Keratinocyte (primary cell): ENCODE data around the gene TC2N. TPM values are rescaled to one million over a fixed set of nuclear protein-coding genes. Genes with fewer than 3 reads are reported as not detected.

Source experiments
- DNase-seq: peaks from one replicate; pipeline ENCODE4 v3.0.0-alpha.2; 2011; ENCODE audit warnings: low read depth, missing footprints, low spot score
- FAIRE-seq: peaks from 2 replicates; lab custom pipeline; 2011; peaks lifted over from hg19 to GRCh38; lab: Jason Lieb, UNC
- H2AFZ ChIP-seq: 2 replicates; pipeline ENCODE4 v1.6.0; 2012; ENCODE audit warnings: low read length, control low read depth, inconsistent platforms; ENCODE audit not compliant: control insufficient read depth
- H3K27ac ChIP-seq: 2 replicates; pipeline ENCODE4 v1.5.1; 2011; ENCODE audit warnings: low read length; ENCODE audit not compliant: control insufficient read depth, insufficient read depth
- H3K27me3 ChIP-seq: 3 replicates; pipeline ENCODE4 v1.6.0; 2011; ENCODE audit warnings: low read length; ENCODE audit not compliant: control insufficient read depth, insufficient read depth; ENCODE audit errors: extremely low read depth
- H3K36me3 ChIP-seq, 2 experiments: 2 replicates in 1 of 2; 3 replicates in 1 of 2; pipeline ENCODE4 v1.5.1; 2011; ENCODE audit warnings: low read length in 2 of 2, mild to moderate bottlenecking in 1 of 2; ENCODE audit not compliant: control insufficient read depth in 2 of 2, insufficient read depth in 2 of 2; ENCODE audit errors: extremely low read depth in 1 of 2
- H3K4me1 ChIP-seq: 3 replicates; pipeline ENCODE4 v1.5.1; 2011; ENCODE audit warnings: low read length; ENCODE audit not compliant: control insufficient read depth, insufficient read depth; ENCODE audit errors: extremely low read depth
- H3K4me2 ChIP-seq: 3 replicates; pipeline ENCODE4 v1.6.0; 2011; ENCODE audit warnings: low read depth, low read length; ENCODE audit not compliant: control insufficient read depth, insufficient read depth; ENCODE audit errors: extremely low read depth
- H3K4me3 ChIP-seq, 3 experiments: fragments of 200-600 bp in 1 of 3; sonication (generic) in 1 of 3; 2 replicates in 2 of 3; 3 replicates in 1 of 3; pipeline ENCODE4 v1.5.1; 2011 to 2016; ENCODE audit warnings: low read length in 3 of 3, mild to moderate bottlenecking in 3 of 3, control low read depth in 2 of 3, inconsistent platforms in 1 of 3, low read depth in 1 of 3, mixed read lengths in 1 of 3, mixed run types in 1 of 3, moderate library complexity in 1 of 3; ENCODE audit not compliant: control insufficient read depth in 2 of 3, insufficient read depth in 2 of 3; ENCODE audit errors: extremely low read depth in 1 of 3
- H3K79me2 ChIP-seq: 2 replicates; pipeline ENCODE4 v1.6.0; 2012; ENCODE audit warnings: low read length; ENCODE audit not compliant: control insufficient read depth, insufficient read depth
- H3K9ac ChIP-seq: 3 replicates; pipeline ENCODE4 v1.6.0; 2011; ENCODE audit warnings: low read length; ENCODE audit not compliant: control insufficient read depth, insufficient read depth; ENCODE audit errors: extremely low read depth
- H3K9me1 ChIP-seq: 3 replicates; pipeline ENCODE4 v1.6.0; 2011; ENCODE audit warnings: low read length; ENCODE audit not compliant: control insufficient read depth, insufficient read depth; ENCODE audit errors: extremely low read depth
- H3K9me3 ChIP-seq: 2 replicates; pipeline ENCODE4 v1.5.1; 2012; ENCODE audit warnings: low read depth, low read length; ENCODE audit not compliant: control insufficient read depth
- H4K20me1 ChIP-seq: 3 replicates; pipeline ENCODE4 v1.6.0; 2011; ENCODE audit warnings: low read length; ENCODE audit not compliant: control insufficient read depth, insufficient read depth; ENCODE audit errors: extremely low read depth
- CTCF ChIP-seq, 3 experiments: IDR thresholded peaks in 1 of 3; conservative IDR thresholded peaks in 1 of 3; optimal IDR thresholded peaks in 1 of 3; 2 replicates in 2 of 3; 3 replicates in 1 of 3; pipeline versions ENCODE3 to v1.5.1; 2011; ENCODE audit warnings: low read length in 3 of 3, mild to moderate bottlenecking in 3 of 3, moderate library complexity in 2 of 3, control low read depth in 1 of 3, inconsistent platforms in 1 of 3; ENCODE audit not compliant: insufficient read depth in 2 of 3; ENCODE audit errors: extremely low read depth in 1 of 3
- EZH2 ChIP-seq: IDR thresholded peaks from one replicate; pipeline ENCODE4 v1.6.1; 2012; ENCODE audit warnings: inconsistent platforms, mild to moderate bottlenecking, low read length, moderate library complexity
- dilution Hi-C: fragments of 300-500 bp; cut with MboI; formaldehyde crosslinking; loops from one replicate; pipeline ENCODE4 v1.7.0; 2020; ENCODE audit warnings: low sequenced_read_pairs; ENCODE audit not compliant: extremely low pct_ligation_motif_present
- polyA plus RNA-seq, 5 experiments: library from polyadenylated mRNA; depleted of rRNA in 3 of 5; stranded (reverse) in 3 of 5; stranded (forward) in 1 of 5; unstranded in 1 of 5; fragments of >200 nt; gene quantifications; 1 replicate in 1 of 5; 2 replicates in 3 of 5; 3 replicates in 1 of 5; pipeline versions ENCODE4 v1.2.1 to v1.2.3, GENCODE V29; 2011 to 2012; ENCODE audit warnings: missing spikeins in 2 of 5, low read depth in 1 of 5, low replicate concordance in 1 of 5

The TC2N gene
- polyA plus RNA-seq, 1 donor (not counting 4 experiments of a cell fraction or from before 2014, with no cell fraction given), result 22.6 TPM

- H3K27me3 ChIP-seq, result no peaks in the 10 kb centered on the region
- H3K4me1 ChIP-seq, result peaks cover 27% of the 10 kb centered on the region
- H3K27ac ChIP-seq, result no peak overlapping the region
- no peak for FAIRE-seq
- DNase-seq, result no peak
- H3K4me3 ChIP-seq, result no peak overlapping the region
- H3K9me3 ChIP-seq, result no peaks in the 10 kb centered on the region
- no peaks in the 10 kb centered on the region for H4K20me1 ChIP-seq
- H2AFZ ChIP-seq, result no peak overlapping the region
- dilution Hi-C loops, result no loop called here
- H3K9me1 ChIP-seq, result no peaks in the 10 kb centered on the region
- H3K79me2 ChIP-seq, result no peaks in the 10 kb centered on the region
- TF ChIP-seq EZH2 (no peak), CTCF (optimal IDR thresholded peaks at IDR 0.05 in 1 of 3, IDR thresholded peaks at IDR 0.05 in 1 of 3, conservative IDR thresholded peaks at IDR 0.05 in 1 of 3; ENCODE audit: extremely low read depth in 1 of 3, insufficient read depth in 2 of 3, low read length in 3 of 3) (no peak)
- H3K36me3 ChIP-seq, result no peaks in the 10 kb centered on the region
- H3K4me2 ChIP-seq, result no peak overlapping the region
- no peak overlapping the region for H3K9ac ChIP-seq
These were observed 114.4 kb downstream of the TC2N start for GRCh38 chr14:91752961-91753360.

- Histone ChIP-seq H3K9me1 (no peaks in the 10 kb centered on the region), H3K27me3 (no peaks in the 10 kb centered on the region), H3K9ac (no peak overlapping the region), H3K9me3 (no peaks in the 10 kb centered on the region), H3K27ac (no peak overlapping the region), H4K20me1 (no peaks in the 10 kb centered on the region), H3K4me3 (no peak overlapping the region), H3K4me1 (peaks cover 27% of the 10 kb centered on the region), H3K79me2 (no peaks in the 10 kb centered on the region), H3K4me2 (no peak overlapping the region), H2AFZ (no peak overlapping the region), H3K36me3 (no peaks in the 10 kb centered on the region)
- FAIRE-seq (no peak), DNase-seq (no peak)
- TF ChIP-seq EZH2, result no peak
- no peak for TF ChIP-seq CTCF (optimal IDR thresholded peaks at IDR 0.05 in 1 of 3, IDR thresholded peaks at IDR 0.05 in 1 of 3, conservative IDR thresholded peaks at IDR 0.05 in 1 of 3; ENCODE audit: extremely low read depth in 1 of 3, insufficient read depth in 2 of 3, low read length in 3 of 3)
- dilution Hi-C loops, result no loop called here
These were observed 115.6 kb downstream of the TC2N start for GRCh38 chr14:91751719-91752118.
